NT2/D1 (cell line): ENCODE measurements around the gene CDC14A.

Source experiments
- SUZ12 ChIP-seq: IDR thresholded peaks from 2 replicates; pipeline ENCODE4 v1.6.1; 2011; ENCODE audit not compliant: insufficient read length, insufficient read depth; ENCODE audit errors: extremely low read depth
- YY1 ChIP-seq: IDR thresholded peaks from 2 replicates; pipeline ENCODE4 v1.6.1; 2011; ENCODE audit not compliant: insufficient read length, insufficient read depth
- ZNF274 ChIP-seq: IDR thresholded peaks from 2 replicates; pipeline ENCODE4 v1.6.1; 2011; ENCODE audit warnings: mild to moderate bottlenecking, low read depth, low read length

DNA sequence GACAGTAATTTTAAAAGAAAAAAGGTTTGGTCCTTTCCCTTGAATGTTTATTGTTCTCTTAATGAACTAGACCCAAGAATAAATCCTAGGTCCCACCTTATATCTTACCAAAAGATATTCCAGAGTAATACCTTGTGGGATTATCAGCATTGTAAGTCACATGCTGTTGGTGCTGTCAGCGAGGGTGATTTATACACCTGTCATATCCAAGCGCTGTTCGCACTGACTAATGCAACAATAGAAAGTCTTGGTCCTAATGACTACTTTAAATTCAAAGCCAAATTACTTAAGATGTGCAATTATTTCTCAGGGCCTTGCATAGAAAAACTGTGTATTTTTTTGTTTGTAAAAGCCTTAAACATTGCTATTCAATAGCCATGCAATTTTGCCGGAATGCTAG is 192.5 kb downstream of the CDC14A start:
- TF ChIP-seq ZNF274: no peak
- TF ChIP-seq YY1: no peak
- no peak for TF ChIP-seq SUZ12
